ENCODE measurements around the gene GPR161. TPM values are rescaled to one million over a fixed set of nuclear protein-coding genes. Genes with fewer than 3 reads are reported as not detected.

GPR161 gene
- total and polyA plus RNA-seq, 2 of the 13 experiments (the other 11 are each of a cell fraction or from before 2014, with no cell fraction given): 0.13 to 0.35 TPM

DNA sequence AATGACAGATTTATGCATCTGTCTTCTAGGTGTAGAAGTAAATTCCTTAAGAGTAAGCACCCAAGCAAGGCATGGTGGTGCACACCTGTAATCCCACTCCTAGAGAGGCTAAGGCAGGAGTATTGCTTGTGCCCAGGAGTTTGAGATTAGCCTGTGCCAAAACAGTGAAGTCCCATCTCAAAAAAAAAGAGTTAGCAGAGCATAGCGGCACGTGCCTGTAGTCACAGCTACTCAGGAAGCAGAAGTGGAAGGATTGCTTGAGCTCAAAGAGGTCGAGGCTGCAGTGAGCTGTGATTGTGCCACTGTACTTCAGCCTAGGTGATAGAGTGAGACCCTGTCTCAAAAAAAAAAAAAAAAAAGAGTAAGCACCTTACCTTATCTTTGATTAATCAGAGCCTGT is 26.9 kb upstream of the GPR161 start (continued):
- TF ChIP-seq ZNF639 (CRISPR knock-in tag; conservative IDR thresholded peaks at IDR 0.05) (no peak), TBX3 (IDR thresholded peaks at IDR 0.05; ENCODE audit: borderline replicate concordance) (no peak)

DNA sequence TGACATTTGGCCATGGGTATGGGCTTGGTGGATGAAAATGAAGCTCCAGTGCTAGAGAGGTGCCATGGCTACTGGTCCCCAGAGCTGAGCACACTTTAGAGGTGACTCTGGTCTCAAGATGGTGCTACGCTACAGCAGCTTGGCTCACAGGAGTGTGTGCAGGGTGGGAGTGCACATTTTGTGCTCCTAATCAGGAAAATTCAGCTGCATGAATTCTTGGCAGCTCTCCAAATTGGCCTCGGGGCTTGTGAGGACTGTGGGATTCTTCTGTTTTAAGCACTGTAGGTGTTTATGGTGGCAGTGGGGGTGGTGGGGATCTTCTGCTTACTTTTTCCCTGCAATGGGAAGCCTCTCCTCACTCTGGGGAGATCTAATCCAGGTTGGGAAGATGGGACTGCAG is 24.7 kb upstream of the GPR161 start:
- H3K27ac ChIP-seq (ENCODE audit: extremely low read length, insufficient read depth, low read length): no peak overlapping the region
- WGBS (ENCODE audit: low lambda C conversion rate): 83% methylated on average over 1 of the region's 2 CpGs

More for the DNA sequence above, 24.7 kb upstream of the GPR161 start:
- no peaks in the 10 kb centered on the region for H3K79me2 ChIP-seq (ENCODE audit: insufficient read depth, low read length)
- no peaks in the 10 kb centered on the region for H3K4me1 ChIP-seq (ENCODE audit: insufficient read depth, low read length)
- TF ChIP-seq, protein P1, sequence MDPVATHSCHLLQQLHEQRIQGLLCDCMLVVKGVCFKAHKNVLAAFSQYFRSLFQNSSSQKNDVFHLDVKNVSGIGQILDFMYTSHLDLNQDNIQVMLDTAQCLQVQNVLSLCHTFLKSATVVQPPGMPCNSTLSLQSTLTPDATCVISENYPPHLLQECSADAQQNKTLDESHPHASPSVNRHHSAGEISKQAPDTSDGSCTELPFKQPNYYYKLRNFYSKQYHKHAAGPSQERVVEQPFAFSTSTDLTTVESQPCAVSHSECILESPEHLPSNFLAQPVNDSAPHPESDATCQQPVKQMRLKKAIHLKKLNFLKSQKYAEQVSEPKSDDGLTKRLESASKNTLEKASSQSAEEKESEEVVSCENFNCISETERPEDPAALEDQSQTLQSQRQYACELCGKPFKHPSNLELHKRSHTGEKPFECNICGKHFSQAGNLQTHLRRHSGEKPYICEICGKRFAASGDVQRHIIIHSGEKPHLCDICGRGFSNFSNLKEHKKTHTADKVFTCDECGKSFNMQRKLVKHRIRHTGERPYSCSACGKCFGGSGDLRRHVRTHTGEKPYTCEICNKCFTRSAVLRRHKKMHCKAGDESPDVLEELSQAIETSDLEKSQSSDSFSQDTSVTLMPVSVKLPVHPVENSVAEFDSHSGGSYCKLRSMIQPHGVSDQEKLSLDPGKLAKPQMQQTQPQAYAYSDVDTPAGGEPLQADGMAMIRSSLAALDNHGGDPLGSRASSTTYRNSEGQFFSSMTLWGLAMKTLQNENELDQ (CRISPR knock-in tag; IDR thresholded peaks at IDR 0.05; ENCODE audit: borderline replicate concordance): no peak
- TF ChIP-seq ZNF549 (CRISPR knock-in tag; IDR thresholded peaks at IDR 0.05): no peak
- no peak for TF ChIP-seq ZNF746 (CRISPR knock-in tag; IDR thresholded peaks at IDR 0.05)
- TF ChIP-seq ZNF75D (CRISPR knock-in tag; IDR thresholded peaks at IDR 0.05; ENCODE audit: borderline replicate concordance): no peak
- no peak for TF ChIP-seq ZNF143 (CRISPR knock-in tag; IDR thresholded peaks at IDR 0.05)
- no peak for TF ChIP-seq KDM3A (CRISPR knock-in tag; IDR thresholded peaks at IDR 0.05; ENCODE audit: low read depth)
- TF ChIP-seq ZNF569 (CRISPR knock-in tag; IDR thresholded peaks at IDR 0.05; ENCODE audit: borderline replicate concordance): no peak
- TF ChIP-seq RFX3 (CRISPR knock-in tag; IDR thresholded peaks at IDR 0.05): no peak
- no peak for TF ChIP-seq ZBTB7B (CRISPR knock-in tag; IDR thresholded peaks at IDR 0.05)
- POLR2A ChIA-PET: no interaction called here
- no peaks in the 10 kb centered on the region for H3K36me3 ChIP-seq (replicated peaks in 1 of 2; ENCODE audit: control insufficient read depth in 1 of 2, insufficient read depth in 2 of 2, low read length in 2 of 2)
- DNase-seq (ENCODE audit: low spot score) (no peak), ATAC-seq (no peak), FAIRE-seq (no peak)
- H3K9me3 ChIP-seq (ENCODE audit: low read length): peaks cover 19% of the 10 kb centered on the region; the same call in 1 of the 2 replicates
- in situ Hi-C loops (cut with HindIII; ENCODE audit: extremely low pct_ligation_motif_present, low pct_unique_long_range_greater_than_20kb): no loop called here
- CTCF ChIA-PET (ENCODE audit: low intra/inter-chr PET ratio, low total read pairs): no interaction called here
- no TSS peak for BruUV-seq (replicated peaks)
- no peak overlapping the region for H3K4me2 ChIP-seq (ENCODE audit: low read depth, low read length)
- no peak overlapping the region for H3K9ac ChIP-seq (ENCODE audit: insufficient read depth, low read depth, low read length)
- intact Hi-C loops (cut with micrococcal nuclease; ENCODE audit: unreplicated experiment): no loop called here
- no peaks in the 10 kb centered on the region for H4K20me1 ChIP-seq (ENCODE audit: insufficient read depth, low read length)
- no peak overlapping the region for H3K4me3 ChIP-seq (replicated peaks in 1 of 3; ENCODE audit: insufficient read depth in 1 of 3, low read depth in 2 of 3, low read length in 3 of 3)
- H3K27me3 ChIP-seq (ENCODE audit: control insufficient read depth in 1 of 2, insufficient read depth in 2 of 2, low read length in 2 of 2): no peaks in the 10 kb centered on the region
- no peak overlapping the region for H2AFZ ChIP-seq (ENCODE audit: low read length)
